ENCODE results near the gene BBC3. TPM values are rescaled to one million over a fixed set of nuclear protein-coding genes. Genes with fewer than 3 reads are reported as not detected.

Gene BBC3
- total RNA-seq, 1 experiment from 2014 or later = 6.8 TPM

DNA sequence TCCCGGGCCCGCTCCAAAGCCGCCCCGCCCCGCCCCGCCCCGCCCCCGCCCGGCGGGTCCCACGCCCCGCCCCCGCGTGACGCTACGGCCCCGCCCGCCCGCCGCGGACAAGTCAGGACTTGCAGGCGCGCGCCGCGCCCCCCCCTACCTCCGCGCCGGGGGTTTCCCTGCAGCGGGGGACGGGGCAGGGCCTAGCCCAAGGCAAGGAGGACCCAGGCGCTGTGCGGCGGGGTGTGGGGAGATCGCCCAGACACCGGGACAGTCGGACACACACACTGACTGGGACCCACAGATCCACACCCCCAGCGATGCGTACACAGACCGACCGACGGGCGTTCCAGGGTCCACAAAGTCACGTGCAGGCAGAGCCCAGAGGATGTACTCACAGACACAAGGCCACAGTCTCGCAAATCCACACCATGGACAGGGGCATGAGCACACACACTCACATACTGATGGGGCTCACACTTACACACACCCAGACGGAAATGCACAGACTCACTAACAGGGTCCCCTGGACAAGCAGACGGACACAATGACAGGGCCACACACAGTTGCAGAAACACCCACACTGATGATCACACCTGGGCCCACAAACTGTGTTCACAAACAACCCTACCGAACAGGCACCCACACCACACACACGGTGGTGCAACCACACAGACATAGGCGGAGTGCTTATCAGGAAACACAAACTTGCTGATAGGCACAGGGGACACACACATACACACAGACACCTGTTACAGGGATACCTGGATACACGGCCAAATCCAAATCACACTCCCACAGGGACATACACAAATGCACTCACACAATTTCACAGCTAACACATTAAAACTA, 436 bp upstream of the BBC3 start:
- peak; percentile 80 for DNase-seq (ENCODE audit: low read depth)

GRCh38 chr19:47230054-47230920, 712 bp downstream of the BBC3 start:
- peak; percentile 26 for DNase-seq (ENCODE audit: low read depth)

DNA sequence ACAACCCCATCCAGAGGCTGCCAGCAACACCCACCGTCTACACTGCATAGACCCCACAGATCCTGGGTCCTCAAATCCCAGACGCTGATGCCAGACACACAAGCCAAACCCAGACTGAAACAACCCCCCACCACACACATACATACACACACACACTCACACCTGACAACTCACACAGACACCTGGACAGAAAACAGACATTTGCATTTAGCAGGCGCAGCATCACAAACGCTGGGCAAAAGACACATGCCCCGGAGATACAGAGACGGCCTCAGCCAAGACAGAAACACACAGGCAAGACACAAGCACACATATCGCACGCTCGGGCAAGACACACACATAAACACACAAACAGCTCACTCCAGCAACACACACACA, 1.3 kb downstream of the BBC3 start:
- peak; percentile 23 for DNase-seq (ENCODE audit: low read depth)

- DNase-seq (ENCODE audit: low read depth) = peak; percentile 33
Observed at GRCh38 chr19:47228937-47229675, 1.9 kb downstream of the BBC3 start.

DNA sequence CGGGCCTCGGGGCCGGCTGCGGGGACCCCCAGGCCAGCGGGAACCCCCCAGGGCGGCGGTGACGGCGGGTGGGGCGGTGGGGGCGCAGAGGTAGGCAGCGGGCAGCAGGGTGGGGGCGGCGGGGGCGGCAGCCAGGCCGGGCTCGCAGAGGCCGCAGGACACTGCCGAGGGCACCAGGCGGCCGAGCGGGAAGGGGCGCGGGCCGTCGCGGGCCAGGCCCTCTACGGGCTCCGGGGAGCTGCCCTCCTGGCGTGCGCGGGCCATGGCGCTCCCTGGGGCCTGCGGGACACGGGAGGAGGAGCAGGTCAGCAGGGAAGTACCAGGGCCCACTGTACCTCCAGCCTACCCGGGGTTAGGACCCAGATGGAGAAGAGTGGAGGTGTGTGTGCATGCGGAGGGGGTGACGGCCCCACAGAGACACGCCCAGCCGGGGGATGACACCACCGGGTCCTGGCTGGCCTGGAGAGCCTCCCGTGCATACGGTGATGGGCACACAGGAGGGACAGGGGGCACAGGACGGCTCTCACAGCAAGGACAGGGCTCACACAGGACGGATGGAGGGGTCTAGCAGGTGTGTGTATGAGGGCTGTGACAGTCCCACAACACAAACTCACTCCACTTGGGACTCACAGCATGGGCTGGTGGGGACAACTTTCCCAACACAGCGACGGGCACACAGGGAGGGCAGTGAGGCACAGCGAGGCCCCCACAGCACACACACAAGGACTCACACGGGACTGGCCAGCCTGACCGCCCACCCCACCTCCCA, 2.6 kb downstream of the BBC3 start:
- DNase-seq (ENCODE audit: low read depth) = peak; percentile 42

GRCh38 chr19:47227352-47228167, 3.4 kb downstream of the BBC3 start:
- DNase-seq (ENCODE audit: low read depth) = peak; percentile 90

DNA sequence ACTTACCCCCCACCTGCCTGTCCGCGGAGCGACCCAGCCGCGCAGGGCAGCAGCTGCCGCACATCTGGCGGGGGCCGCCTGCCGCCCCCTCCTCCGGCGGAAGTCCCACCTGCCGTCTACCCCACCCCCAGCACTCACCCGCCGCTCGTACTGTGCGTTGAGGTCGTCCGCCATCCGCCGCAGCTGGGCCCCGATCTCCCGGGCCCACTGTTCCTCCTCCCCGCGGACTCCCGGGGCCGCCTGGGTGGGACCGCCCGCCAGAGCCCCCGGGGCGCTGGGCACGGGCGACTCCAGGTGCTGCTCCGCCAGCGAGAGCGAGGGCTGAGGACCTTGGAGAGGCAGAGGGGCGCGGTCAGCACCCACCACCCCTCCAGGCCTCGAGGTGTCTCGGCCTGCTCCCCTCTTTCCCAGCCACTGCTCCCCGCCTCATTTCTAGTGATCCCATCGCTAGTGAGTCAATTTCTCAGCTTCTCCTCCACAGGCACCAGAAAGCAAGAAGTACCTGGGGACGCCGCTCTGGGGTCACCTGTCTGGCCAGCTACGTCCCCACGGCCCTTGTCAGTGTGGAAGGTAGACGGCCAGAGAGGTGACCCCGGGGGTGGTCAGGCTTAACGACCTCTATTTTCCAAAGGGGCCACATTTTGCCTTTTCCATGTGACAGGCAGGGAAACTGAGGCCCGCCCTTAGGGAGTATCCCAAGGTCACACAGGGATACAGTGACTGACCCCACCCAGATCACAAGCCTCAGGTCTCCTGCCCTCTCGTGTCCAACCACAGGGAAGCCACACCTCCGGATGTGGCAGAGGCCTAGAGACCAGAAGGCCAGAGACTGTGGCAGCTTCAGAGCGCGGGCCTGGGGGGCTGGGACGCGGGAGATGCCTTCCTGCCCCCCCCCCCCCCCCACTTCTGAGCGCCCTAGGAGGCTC, 4.3 kb downstream of the BBC3 start:
- peak; percentile 84 for DNase-seq (ENCODE audit: low read depth)

DNA sequence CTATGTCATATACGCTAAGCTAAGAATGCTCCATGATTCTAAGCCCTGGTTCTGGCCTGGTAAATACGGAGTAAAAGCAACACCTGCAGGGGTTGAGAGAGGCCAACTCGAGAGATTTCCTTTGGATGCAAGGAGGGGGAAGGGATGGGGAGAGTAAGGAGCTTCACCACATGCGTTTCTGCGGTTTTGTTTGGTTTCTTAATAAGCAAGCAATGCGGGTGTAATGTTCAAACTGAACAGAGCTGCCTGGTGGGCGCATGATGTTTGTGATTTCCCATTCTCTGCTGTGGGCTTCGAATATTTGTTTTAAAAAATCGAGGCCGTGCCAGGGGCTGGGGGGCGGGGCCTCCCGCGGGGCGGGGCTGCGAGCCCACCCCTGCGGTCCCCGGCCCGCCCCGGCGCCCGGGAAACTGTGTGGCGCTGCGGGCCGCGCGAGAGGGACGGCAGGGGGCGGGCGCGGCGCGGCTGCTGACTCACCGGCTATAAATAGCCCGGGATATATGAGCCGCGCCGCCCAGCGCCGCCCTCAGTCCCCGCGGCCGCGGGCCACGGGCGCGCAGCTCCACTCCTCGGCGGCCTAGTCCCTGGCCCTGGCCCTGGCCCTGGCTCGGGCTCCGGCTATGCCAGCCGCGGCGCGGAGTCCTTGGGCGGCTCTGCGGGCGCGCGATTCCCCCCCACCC, 5.1 kb downstream of the BBC3 start:
- DNase-seq (ENCODE audit: low read depth) = peak; percentile 83

- DNase-seq (ENCODE audit: low read depth) = no peak
Observed at GRCh38 chr19:47221890-47222289, 9.1 kb downstream of the BBC3 start.

- no peak for DNase-seq (ENCODE audit: low read depth)
Observed at GRCh38 chr19:47221080-47221841, 9.7 kb downstream of the BBC3 start.

DNA sequence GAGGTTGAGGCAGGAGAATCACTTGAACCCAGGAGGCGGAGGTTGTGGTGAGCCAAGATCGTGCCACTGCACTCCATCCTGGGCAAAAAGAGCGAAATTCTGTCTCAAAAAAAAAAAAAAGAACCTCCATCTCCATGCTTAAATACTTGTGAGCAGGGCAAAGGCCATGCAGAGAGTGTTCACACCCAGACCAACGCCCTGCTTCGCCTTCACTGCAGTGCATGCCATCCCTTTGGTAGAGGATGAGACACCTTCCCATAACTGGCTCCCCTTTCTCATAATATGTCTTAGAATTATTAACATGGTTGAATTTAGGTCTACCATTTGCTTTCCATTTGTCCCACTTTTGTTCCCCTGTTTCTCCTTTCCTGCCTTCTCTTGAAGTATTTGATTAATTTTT, 15.4 kb downstream of the BBC3 start:
- no peak for DNase-seq (ENCODE audit: low read depth)

DNA sequence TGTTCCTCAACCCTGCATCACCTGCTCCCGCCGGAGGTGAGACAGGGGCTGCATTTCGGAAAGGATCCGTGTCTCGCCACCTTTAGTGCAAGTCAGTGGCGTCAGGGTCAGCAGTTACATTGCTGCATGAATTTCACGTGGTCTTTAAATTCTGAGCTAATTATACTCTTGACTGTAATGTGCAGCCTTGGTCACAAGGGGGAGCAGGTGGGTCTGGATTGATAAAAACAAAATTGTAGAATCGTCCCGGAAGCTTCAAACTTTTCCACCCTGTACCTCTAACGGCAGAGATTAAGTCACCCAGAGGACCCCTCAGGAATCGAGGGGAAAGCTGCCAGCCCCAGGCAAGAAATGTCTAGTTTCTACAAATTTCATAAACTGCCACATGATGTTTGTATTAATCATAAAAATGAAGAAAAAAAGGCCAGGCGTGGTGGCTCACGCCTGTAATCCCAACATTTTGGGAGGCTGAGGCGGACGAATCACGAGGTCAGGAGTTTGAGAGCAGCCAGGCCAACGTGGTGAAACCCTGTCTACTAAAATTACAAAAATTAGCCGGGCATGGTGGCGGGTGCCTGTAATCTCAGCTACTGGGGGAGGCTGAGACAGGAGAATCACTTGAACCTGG, 20.2 kb downstream of the BBC3 start:
- peak; percentile 74 for DNase-seq (ENCODE audit: low read depth)

- no peak for DNase-seq (ENCODE audit: low read depth)
Observed at GRCh38 chr19:47210180-47210490, 20.9 kb downstream of the BBC3 start.

GRCh38 chr19:47209319-47210179, 21.4 kb downstream of the BBC3 start:
- no peak for DNase-seq (ENCODE audit: low read depth)

- DNase-seq (ENCODE audit: low read depth) = no peak
Observed at GRCh38 chr19:47203254-47203653, 27.7 kb downstream of the BBC3 start.

DNA sequence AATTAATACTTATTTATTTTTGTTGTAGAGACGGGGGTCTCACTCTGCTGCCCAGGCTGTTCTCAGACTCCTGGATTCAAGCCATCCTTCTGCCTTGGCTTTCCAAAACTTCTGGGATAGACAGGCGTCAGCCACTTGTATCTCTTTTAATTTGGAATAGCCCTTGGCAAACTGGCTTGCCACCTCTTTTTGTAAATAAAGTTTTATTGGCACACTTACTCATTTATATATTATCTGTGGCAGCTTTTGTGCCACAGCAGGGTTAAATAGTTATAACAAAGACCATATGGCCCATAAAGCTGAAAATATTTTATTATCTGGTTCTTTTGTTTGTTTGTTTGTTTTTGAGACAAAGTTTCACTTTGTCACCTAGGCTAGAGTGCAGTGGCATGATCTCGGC, 30.5 kb downstream of the BBC3 start:
- DNase-seq (ENCODE audit: low read depth) = no peak

DNA sequence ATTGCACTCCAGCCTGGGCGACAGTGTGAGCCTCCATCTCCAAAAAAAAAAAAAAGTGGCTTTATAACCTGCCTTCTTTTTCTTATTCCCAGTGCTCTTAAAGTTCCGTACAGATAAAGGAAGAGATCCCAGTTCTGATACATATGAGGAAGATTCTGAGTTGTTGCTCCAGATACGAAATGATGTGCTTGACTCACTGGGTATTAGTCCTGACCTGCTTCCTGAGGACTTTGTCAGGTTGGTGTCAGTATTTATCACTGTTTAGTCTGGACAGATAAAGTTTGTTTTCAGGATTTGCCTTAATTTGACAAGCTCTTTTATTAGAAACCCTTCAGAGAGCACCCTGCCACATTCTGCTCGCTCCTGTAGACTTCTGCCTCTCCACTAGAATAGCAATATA, 33.9 kb downstream of the BBC3 start:
- DNase-seq (ENCODE audit: low read depth) = no peak

Data from LHCN-M2 (cell line).